Right cardiac atrium (tissue), 5 donors: ENCODE results near the gene MPV17. TPM values are rescaled to one million over a fixed set of nuclear protein-coding genes. Genes with fewer than 3 reads are reported as not detected.
"Not testable (repeated sequence)": the region's sequence is repeated elsewhere in the genome, so short reads cannot be mapped to it uniquely, and the experiment has no call there.

ENCODE experiments used
- ATAC-seq, 2 donors: fragments of 200-7000 bp; cut with Tn5 transposase; one replicate each; pipeline versions ENCODE4 v1.8.0 to v1.9.1; 2020; ENCODE audit warnings: moderate library complexity in 2 of 2, mild to moderate bottlenecking in 1 of 2
- DNase-seq, 3 donors: peaks; one replicate each; pipeline ENCODE4 v3.0.0-alpha.2; 2020
- H3K27ac ChIP-seq: one replicate; pipeline ENCODE4 v1.5.1; 2013; ENCODE audit warnings: mild to moderate bottlenecking, low read length, control low read depth, moderate library complexity
- H3K27me3 ChIP-seq: one replicate; pipeline ENCODE4 v1.6.1; 2013; ENCODE audit not compliant: control insufficient read depth, insufficient read depth
- H3K4me1 ChIP-seq: one replicate; pipeline ENCODE4 v1.6.1; 2013; ENCODE audit warnings: low read length; ENCODE audit not compliant: control insufficient read depth, insufficient read depth
- H3K4me3 ChIP-seq: one replicate; pipeline ENCODE4 v1.5.1; 2013; ENCODE audit warnings: low read length, control low read depth
- H3K9me3 ChIP-seq: one replicate; pipeline ENCODE4 v1.6.1; 2013; ENCODE audit warnings: low read length; ENCODE audit not compliant: control insufficient read depth
- WGBS: extraction: QIAGEN DNeasy Blood & Tissue Kit; methylation state at CpG from one replicate; pipeline ENCODE4 v1.1.7; 2013; 5-methylcytosine and 5-hydroxymethylcytosine counted together
- intact Hi-C, 4 donors: fragments of 100-400 bp; cut with DNase I; formaldehyde crosslinking; loops; one replicate each; pipeline versions ENCODE4 v1.11.0 to v1.14.0; 2022 to 2023
- polyA plus RNA-seq: library from polyadenylated mRNA; stranded (reverse); fragments of 200-250 nt; gene quantifications from one replicate; pipeline ENCODE4 v1.2.3, GENCODE V29; 2013
- total RNA-seq, 4 donors: library from RNA; stranded (reverse); fragmentation: NEBNext Ultra II Directional; extraction: Animal tissue kit (Norgen Biotek cat#: 25700); gene quantifications; one replicate each; pipeline ENCODE4 v1.2.1, GENCODE V29; 2021
- donor health status: healthy with polysubstance abuse.
- donor health status: DM: no; HTN: yes; CAD: no.
- donor health status: DM: no; HTN: no; CAD: no.
- donor health status: DM: no; HTN: yes; CAD: no; lungs with severe emphysema.
- donor health status: DM: yes; HTN: yes; CAD: no.

Gene MPV17
- total and polyA plus RNA-seq, 5 donors: 40.3 to 98.2 (median 60.4) TPM

- Histone ChIP-seq H3K27ac (no peak overlapping the region), H3K27me3 (no peaks in the 10 kb centered on the region), H3K9me3 (no peaks in the 10 kb centered on the region), H3K4me3 (no peak overlapping the region), H3K4me1 (no peaks in the 10 kb centered on the region)
- WGBS: 77% methylated on average over 1 of the region's 1 CpG
- DNase-seq (no peak), ATAC-seq (no peak)
- intact Hi-C loops: no loop called here
Observed at GRCh38 chr2:27278010-27278409, 44.9 kb downstream of the MPV17 start.

- peaks cover 6% of the 10 kb centered on the region for H3K4me1 ChIP-seq
Observed at GRCh38 chr2:27275211-27276150, 47.4 kb downstream of the MPV17 start, which contains the start of gene DNAJC5G. TSS of gene DNAJC5G (plus strand) at chr2:27275433. CDS start at chr2:27276729, 1,296 bp downstream.

GRCh38 chr2:27272537-27273522 is 50.1 kb downstream of the MPV17 start:
- intact Hi-C loops, H3K27me3 ChIP-seq, H3K4me3 ChIP-seq, DNase-seq, H3K9me3 ChIP-seq, H3K4me1 ChIP-seq: not testable (repeated sequence)
- WGBS: 53% methylated on average over 15 of the region's 15 CpGs
- ATAC-seq: peak; percentile 40 to 53
- H3K27ac ChIP-seq: peak overlapping the region; percentile 88

More at GRCh38 chr2:27275211-27276150, 47.4 kb downstream of the MPV17 start, which contains the start of gene DNAJC5G:
- Histone ChIP-seq H3K4me3 (no peak within 1 kb of the TSS), H3K27me3 (no peaks in the 10 kb centered on the region), H3K27ac (no peak within 1 kb of the TSS), H3K9me3 (no peaks in the 10 kb centered on the region)
- no peak for ATAC-seq
- intact Hi-C loops: no loop called here
- DNase-seq: no peak
- 79% methylated on average over 39 of the region's 39 CpGs for WGBS

- DNase-seq: no peak
- Histone ChIP-seq H3K9me3 (no peaks in the 10 kb centered on the region), H3K27me3 (no peaks in the 10 kb centered on the region), H3K27ac (peak overlapping the region; percentile 88), H3K4me3 (no peak overlapping the region), H3K4me1 (peaks cover 6% of the 10 kb centered on the region)
- intact Hi-C loops: no loop called here
- ATAC-seq: peak; percentile 85 to 86
- 28% methylated on average over 11 of the region's 11 CpGs for WGBS
Observed at GRCh38 chr2:27271631-27272340, 51.1 kb downstream of the MPV17 start.

GRCh38 chr2:27270670-27271069 is 52.2 kb downstream of the MPV17 start:
- ATAC-seq (no peak), DNase-seq (no peak)
- no peaks in the 10 kb centered on the region for H3K9me3 ChIP-seq
- no peaks in the 10 kb centered on the region for H3K27me3 ChIP-seq
- H3K4me1 ChIP-seq: peaks cover 6% of the 10 kb centered on the region
- no peak overlapping the region for H3K27ac ChIP-seq
- no peak overlapping the region for H3K4me3 ChIP-seq
- intact Hi-C loops: no loop called here
- WGBS: 56% methylated on average over 2 of the region's 2 CpGs

GRCh38 chr2:27270131-27270530 is 52.8 kb downstream of the MPV17 start:
- Histone ChIP-seq H3K4me3 (no peak overlapping the region), H3K9me3 (no peaks in the 10 kb centered on the region), H3K27ac (no peak overlapping the region), H3K4me1 (peaks cover 6% of the 10 kb centered on the region), H3K27me3 (no peaks in the 10 kb centered on the region)
- ATAC-seq (no peak), DNase-seq (no peak)
- intact Hi-C loops: no loop called here
- WGBS: 72% methylated on average over 3 of the region's 3 CpGs

GRCh38 chr2:27268296-27268695 is 54.6 kb downstream of the MPV17 start:
- H3K27ac ChIP-seq, intact Hi-C loops, ATAC-seq, H3K4me1 ChIP-seq, H3K27me3 ChIP-seq, DNase-seq, H3K4me3 ChIP-seq, H3K9me3 ChIP-seq: not testable (repeated sequence)
- WGBS: 88% methylated on average over 13 of the region's 13 CpGs

- ATAC-seq (no peak), DNase-seq (no peak)
- peaks cover 3% of the 10 kb centered on the region for H3K4me1 ChIP-seq
- no peaks in the 10 kb centered on the region for H3K9me3 ChIP-seq
- intact Hi-C loops: no loop called here
- no peak overlapping the region for H3K27ac ChIP-seq
- no peak overlapping the region for H3K4me3 ChIP-seq
- H3K27me3 ChIP-seq: no peaks in the 10 kb centered on the region
Observed at GRCh38 chr2:27265536-27265870, 57.4 kb downstream of the MPV17 start.

GRCh38 chr2:27264753-27265535 is 58.0 kb downstream of the MPV17 start:
- peak overlapping the region; percentile 4 for H3K27ac ChIP-seq
- intact Hi-C loops: no loop called here
- peak; percentile 74 to 90 (median 89) for DNase-seq
- WGBS: 3% methylated on average over 56 of the region's 56 CpGs
- H3K27me3 ChIP-seq: no peaks in the 10 kb centered on the region
- H3K9me3 ChIP-seq: no peaks in the 10 kb centered on the region
- peak overlapping the region; percentile 8 for H3K4me3 ChIP-seq
- peak; percentile 71 to 82 for ATAC-seq
- H3K4me1 ChIP-seq: peaks cover 3% of the 10 kb centered on the region

- DNase-seq (no peak), ATAC-seq (peak; percentile 46 to 59)
- peaks cover 3% of the 10 kb centered on the region for H3K4me1 ChIP-seq
- no peaks in the 10 kb centered on the region for H3K27me3 ChIP-seq
- under 1% methylated on average over 38 of the region's 38 CpGs for WGBS
- no peak overlapping the region for H3K27ac ChIP-seq
- no peaks in the 10 kb centered on the region for H3K9me3 ChIP-seq
- intact Hi-C loops: no loop called here
- peak overlapping the region; percentile 8 for H3K4me3 ChIP-seq
Observed at GRCh38 chr2:27264253-27264752, 58.6 kb downstream of the MPV17 start.
